GM12872 (cell line): ENCODE results near the gene TOX2.

Experiments used
- CTCF ChIP-seq: IDR thresholded peaks from 3 replicates; pipeline ENCODE4 v1.5.1; 2011; ENCODE audit warnings: low read depth, mild to moderate bottlenecking, low read length, moderate library complexity; ENCODE audit not compliant: insufficient read depth

Gene TOX2

GRCh38 chr20:44028868-44029847 is 114.5 kb downstream of the TOX2 start:
- TF ChIP-seq CTCF: no peak

GRCh38 chr20:44029848-44030230 is 115.2 kb downstream of the TOX2 start:
- TF ChIP-seq CTCF: no peak

GRCh38 chr20:44030394-44030793 is 115.7 kb downstream of the TOX2 start:
- TF ChIP-seq CTCF: no peak

GRCh38 chr20:44031001-44031574 is 116.4 kb downstream of the TOX2 start:
- TF ChIP-seq CTCF: no peak

GRCh38 chr20:44031781-44032582 is 117.3 kb downstream of the TOX2 start:
- no peak for TF ChIP-seq CTCF

- no peak for TF ChIP-seq CTCF
Observed at GRCh38 chr20:44032583-44033331, 118.1 kb downstream of the TOX2 start.
